ENCODE data around the gene RAB37. TPM values are rescaled to one million over a fixed set of nuclear protein-coding genes. Genes with fewer than 3 reads are reported as not detected.

The RAB37 gene
- total RNA-seq, 1 donor from 2014 or later: 1.1 TPM

DNA sequence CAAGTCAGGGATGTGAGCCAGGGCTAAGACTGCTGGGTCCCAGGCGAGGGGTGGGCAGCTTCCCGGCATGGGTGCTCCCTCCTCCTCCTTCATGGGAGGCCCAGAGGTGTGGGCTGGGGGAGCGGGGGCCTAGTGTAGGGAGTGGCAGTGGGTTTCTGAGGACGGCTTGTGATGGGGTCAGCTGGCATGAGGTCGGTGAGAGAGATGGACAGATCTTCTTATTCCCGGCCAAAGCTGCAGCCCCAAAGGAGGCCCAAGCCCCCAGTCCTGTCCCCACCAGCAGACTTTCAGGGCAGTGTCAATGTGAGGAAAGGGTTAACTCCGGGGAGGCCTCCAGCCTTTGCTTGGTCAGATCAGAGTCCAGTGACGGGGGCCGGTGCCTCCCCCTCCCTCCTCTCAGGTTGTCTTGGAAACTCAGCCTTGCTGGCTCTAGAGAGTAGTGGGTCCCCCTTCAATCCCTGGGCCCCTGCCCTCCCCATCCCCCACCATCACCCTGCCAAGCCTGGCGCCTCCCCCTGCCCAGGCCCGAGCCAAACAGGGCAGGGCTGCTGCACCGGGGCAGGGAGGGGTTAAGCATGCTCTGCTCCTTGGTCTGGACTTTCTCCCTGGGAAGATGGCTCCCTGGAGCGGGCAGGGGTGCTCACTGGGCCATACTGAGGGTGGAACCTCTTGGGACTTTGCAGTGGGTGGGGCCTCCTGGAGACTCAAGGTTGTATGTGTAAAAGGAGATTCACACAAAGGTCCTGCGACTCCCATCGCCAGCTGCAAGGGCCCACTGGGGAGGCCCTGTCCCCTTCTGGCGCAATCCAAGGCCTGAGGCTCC, 26.7 kb downstream of the RAB37 start:
- DNase-seq: no peak

DNA sequence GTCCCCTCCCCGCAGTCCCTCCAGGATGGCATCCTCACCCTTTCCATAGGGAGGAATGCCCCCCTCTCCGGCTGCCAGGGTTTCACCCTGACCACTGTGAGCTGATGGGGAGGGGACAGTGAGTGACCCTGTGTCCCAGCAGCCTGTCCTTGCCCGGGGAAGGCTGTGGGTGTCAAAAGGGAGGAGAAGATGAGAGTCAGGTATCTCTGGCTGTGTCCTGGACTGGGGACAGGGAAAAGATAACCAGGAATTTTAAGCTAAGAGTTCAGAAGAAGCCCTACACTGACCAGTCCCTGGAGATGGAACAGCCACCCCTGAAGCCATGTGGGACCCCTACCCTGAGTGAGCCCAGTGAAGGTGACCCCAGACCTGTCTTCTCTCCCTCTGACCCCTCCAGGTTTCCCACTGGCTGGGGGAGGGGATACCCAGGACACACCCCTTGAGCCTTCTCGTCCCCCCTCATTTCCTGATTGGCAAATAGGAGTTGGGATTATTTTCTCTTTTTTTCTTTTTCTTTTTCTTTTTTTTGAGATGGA, 27.8 kb downstream of the RAB37 start:
- DNase-seq: no peak

DNA sequence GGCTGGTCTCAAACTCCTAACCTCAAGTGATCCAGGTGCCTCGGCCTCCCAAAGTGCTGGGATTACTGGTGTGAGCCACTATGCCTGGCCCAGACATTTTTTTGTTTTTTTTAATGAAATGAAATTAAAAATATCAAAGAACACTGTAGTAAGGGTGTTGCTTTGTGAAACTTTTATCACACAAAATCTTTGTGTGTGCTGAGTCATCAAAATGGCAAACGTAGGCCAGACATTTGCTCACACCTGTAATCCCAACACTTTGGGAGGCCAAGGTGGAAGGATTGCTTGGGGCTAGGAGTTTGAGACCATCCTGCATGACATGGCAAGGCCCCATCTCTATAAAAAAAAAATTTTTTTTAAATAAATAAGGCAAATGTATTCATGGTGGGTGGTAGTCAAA, 29.4 kb downstream of the RAB37 start:
- no peak for DNase-seq

DNA sequence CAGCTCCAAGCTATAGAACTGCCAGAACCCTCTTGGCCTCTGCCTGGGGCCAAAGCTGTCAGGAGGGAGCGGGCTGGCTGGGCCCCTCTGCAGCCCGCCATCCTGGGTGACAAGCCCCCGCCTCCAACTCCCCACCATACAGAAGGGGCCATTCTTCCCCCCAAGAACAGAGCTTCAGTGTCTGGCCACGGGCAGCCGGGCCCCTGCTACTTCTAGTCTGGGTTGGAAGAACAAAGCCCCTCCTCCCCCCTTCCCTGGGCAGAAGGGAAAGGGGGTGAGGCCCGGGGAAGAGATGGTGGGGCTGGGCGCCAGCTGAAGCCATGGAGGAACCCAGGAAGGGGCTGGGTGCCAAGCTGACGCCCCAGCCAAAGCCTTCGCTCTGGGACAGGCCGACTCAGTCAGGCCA, 30.1 kb downstream of the RAB37 start:
- peak; percentile 72 for DNase-seq

DNA sequence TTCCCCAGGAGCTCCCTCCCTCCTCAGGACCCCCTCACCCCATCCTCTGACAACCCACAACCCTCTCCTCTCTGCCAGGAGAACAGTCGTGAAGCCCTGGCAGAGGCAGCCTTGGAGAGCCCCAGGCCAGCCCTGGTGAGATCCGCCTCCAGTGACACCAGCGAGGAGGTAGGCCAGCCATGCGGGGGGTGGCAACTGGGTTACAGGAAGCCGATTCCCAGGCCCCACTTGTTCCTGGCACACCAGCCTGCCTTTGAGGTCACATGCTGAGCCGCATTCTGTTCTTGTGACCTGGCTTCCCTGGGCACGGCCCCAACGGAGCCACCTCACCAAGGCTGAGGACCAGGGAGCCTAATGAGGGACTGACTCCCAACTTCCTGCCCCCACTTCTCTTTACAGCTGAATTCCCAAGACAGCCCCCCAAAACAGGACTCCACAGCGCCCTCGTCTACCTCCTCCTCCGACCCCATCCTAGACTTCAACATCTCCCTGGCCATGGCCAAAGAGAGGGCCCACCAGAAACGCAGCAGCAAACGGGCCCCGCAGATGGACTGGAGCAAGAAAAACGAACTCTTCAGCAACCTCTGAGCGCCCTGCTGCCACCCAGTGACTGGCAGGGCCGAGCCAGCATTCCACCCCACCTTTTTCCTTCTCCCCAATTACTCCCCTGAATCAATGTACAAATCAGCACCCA, 31.2 kb downstream of the RAB37 start:
- DNase-seq: peak; percentile 44

DNA sequence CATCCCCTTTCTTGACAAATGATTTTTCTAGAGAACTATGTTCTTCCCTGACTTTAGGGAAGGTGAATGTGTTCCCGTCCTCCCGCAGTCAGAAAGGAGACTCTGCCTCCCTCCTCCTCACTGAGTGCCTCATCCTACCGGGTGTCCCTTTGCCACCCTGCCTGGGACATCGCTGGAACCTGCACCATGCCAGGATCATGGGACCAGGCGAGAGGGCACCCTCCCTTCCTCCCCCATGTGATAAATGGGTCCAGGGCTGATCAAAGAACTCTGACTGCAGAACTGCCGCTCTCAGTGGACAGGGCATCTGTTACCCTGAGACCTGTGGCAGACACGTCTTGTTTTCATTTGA, 31.7 kb downstream of the RAB37 start:
- DNase-seq: no peak

DNA sequence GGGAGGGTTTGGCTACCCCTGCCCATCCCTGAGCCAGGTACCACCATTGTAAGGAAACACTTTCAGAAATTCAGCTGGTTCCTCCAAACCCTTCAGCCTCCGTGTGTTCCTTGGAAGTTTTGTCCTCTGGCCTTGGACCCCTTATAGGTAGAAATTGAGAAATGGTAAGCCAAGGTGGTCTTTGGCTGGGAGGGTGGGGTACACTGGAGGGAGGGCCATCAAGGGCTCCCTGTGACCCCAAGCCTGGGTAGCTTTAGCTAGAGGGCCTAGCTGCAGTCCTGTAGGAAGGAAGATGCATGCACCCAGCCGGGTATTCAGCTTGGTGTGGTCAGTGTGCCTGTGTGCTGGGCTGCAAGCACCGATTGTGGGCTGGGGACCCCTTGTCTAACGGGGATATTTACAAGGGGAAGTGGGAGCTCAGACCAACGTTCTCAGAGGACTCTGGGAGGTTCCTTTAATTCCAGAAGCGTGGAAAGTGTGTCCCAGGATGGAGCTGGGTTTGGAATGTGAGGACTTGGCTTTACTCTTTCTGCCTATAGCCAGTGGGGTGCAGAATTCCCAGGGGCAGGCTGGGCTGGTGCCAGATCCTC, 32.3 kb downstream of the RAB37 start:
- no peak for DNase-seq

DNA sequence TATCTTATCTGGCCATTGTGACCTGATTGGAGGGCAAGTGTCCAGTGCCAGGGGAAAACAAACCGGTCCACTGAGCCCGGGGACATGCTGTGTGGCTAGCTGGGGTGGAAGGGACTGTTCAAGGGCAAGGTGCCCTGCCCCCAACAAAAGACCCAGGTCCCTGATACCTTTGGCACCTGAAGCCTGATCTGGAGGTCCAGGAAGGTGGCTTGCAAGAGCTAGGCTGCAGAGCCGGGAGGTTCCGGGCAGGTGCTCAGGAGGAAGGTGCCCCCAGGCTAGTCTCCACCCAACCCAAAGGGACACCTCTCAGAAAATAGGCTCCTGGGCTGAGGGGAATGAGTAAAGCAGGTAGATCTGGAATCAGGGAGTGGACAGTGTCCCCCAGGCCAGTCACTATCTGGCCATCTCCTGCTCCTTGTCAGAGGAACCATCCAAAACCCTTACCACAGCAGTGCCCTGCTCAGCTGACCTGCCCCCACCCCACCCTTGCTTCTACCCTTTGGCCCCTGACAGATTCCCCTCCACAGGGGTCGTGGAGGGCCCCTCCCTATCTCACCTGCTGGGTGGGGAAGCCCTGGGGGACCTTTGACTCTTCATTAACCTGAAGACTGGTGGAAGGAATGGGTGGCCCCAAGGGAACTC, 32.9 kb downstream of the RAB37 start:
- no peak for DNase-seq

DNA sequence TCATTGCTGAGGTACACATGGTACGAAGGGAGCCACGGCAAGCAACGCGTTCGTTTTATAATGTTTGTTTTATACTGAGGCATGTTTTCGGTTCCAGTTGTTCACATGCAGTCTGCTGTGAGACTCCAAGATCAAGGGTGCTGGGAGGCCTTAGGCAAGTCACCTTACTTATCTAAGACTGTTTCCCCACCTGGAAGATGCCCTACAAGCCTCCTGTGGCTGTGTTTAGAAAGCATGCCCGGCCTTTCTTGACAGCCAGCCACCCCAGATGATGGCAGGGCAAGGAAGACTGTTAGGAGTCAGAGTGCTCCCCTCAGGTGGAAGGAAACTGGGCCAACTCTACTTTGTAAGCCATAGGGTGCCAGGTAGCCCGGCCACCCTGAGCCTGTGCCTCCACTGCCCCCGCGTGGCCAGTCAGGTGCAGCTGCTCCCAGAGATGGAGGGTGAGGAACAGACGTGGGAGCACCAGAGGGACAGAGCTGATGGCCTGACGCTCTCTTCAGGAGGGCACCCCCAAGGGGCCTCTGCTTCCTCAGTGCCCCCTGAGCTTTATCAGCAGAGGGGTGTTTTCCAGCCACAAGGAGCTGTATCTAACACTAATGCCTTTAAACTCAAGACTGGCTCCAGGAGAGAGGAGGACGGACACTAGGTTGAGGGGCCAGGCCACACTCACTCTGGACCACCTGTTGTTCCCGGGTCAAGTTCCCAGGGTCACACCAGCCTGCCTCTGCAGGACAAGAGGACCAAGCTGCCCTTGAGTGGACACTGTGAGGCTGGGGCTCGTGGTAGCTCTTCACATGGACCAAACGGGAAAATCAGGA, 33.7 kb downstream of the RAB37 start:
- peak; percentile 30 for DNase-seq

DNA sequence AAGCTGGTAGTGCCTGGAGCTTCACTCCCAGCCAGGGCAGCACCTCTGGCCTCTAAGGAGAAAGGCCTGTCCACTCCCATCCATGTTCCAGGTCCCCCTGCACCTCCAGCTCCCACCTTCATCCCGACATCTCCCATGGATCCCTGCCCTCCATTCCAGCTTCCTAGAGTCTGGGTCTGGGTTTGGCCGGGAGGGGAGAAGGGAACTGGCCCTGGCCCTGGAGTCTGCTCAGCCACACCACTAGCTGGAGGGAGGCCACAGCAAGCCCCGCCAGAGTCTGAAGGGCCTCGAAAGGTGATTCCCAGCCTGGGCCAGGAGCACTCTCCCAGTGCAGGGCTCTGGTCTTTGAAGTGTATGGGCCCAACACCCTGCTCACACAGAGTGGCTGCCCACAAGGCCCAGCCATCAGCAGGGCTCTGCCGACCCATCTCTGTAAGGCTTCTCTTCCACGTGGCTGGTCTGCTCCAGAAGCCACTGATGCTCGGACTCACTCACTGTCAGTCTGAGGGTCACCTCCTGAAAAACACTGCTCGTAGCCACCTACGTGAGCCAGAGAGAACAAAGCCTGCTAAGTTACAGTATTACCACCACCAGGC, 34.4 kb downstream of the RAB37 start:
- no peak for DNase-seq

DNA sequence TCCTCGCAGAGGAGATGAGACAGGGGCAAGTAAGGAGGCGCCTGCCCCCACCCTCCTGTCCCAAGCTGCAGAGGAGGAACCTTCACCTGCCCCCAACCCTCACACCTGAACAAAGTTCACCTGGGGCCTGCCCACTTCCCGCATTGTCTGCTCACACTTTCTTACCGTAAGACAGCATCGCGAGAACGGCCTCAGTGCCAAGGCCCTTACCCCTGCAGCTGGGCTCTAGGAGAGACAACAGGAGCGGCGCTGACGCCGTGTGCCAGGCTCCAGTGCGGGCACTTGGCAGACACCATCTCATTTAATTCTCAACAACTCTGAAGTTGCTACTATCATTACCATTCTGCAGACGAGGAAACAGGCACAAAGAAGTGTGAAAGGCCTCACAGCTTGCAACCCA, 35.0 kb downstream of the RAB37 start:
- DNase-seq: no peak

DNA sequence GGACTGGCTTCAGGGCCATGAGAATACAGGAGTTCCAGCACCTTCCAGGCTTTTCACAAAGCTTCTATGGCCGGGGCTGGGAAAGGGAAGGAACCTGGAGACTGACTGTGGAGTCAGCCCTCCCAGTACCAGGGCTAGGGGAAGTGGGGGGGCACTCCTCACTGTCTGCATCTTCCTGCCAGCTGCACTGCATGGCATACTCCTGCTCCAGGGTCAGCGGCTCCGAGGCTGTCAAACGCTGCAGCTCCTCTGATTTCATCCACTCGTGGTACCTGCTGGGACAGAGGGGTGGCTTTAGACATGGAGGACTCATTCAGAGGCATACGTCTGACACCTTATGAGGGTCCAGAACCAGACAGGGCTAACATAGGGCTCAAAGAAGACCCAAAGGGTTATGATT, 36.4 kb downstream of the RAB37 start:
- no peak for DNase-seq

DNA sequence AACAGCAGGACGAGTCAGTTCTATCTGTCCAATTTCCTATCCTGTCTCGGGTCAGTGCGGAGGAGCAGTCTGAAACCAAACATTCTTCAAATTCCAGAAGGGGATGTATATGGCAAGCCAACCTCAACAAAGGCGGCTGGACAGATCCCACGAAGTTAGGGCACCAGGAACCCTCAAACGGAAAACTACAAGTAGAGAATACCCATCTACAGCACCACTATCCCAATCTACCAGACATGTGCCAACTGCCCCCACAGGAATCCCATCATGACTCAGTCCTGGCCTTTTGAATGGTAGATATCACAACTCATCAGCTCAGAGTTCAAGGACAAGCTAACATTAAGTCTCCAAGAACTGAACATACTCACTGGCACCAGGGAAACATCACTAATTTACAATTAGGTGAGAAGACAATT, 36.8 kb downstream of the RAB37 start:
- DNase-seq: no peak

DNA sequence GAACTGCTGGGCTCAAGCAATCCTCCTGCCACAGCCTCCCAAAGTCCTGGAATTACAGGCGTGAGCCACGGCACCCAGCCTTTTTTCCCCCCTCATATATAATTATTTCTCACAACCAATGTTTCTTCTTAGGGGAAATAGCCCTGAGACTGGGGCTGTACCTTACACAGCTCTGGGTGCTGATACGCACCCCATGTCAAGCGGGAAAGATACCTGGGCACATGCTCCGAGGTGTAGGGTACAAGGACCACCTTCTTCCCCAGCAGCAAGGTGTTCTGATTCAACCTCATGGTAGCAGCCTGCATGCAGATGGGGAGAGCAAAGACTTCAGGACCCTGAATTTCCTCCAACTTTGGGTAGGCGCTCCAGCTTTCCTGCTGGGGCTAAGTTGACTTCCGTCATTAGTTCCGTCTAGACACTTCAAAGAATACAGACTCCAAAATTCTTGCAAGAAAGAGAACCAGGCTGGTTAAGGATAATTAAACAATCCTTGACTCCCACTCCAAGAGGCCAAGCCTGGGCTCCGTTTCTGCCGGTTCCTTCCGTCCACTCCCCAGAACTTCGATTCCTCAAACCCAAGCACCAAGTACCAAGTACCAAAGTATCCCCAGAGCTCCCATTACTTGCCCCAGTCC, 38.5 kb downstream of the RAB37 start:
- no peak for DNase-seq

DNA sequence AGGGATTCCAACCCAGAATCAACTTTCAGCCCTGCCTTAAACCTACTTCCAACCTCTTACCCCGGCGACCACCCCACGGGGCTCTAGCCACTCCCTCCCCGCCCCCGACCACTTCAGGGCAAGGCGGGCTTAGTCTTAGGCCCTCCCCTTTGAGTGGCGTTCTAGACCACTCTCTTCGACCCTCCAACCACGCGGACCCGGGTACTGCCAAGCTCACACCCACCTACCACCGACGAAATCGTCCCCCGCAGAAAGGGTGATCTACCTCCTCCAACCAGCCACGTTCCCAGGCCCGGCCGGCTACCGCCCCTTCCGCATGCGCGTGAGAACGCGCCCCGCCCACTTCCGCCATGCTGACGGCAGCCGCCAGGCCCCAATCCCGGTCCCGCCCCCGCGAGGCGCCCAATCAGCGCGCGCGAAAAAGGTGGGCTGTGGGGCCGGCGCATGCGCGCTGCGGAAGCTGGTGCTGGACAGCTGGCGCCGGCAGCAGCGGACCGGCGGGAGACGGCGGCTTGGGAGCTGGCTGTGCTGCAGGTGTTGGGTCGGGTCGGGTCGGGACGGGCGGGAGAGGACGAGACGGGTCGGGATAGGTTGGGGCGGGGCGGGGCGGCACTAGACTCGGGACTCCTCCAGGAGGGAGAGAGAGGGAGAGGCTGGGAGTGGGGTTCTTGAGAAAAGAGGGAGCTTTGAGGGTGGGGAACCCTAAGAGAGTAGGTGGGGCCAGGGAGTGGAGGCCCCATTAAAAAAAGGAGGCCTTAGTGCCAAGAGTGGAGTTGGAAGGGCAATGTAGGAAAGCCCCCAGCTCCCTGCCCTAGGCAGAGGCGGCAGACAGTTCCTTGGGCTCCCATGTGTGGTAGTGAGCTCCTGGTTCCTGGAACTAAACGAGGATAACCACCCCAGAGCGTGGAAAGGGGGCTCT, 39.2 kb downstream of the RAB37 start, which contains the start of gene NAT9:
NAT9 (minus strand) TSS at position 302 of the 919 bp plus-strand sequence. CDS start 647 bp downstream, outside the sequence.
- peak; percentile 90 for DNase-seq

DNA sequence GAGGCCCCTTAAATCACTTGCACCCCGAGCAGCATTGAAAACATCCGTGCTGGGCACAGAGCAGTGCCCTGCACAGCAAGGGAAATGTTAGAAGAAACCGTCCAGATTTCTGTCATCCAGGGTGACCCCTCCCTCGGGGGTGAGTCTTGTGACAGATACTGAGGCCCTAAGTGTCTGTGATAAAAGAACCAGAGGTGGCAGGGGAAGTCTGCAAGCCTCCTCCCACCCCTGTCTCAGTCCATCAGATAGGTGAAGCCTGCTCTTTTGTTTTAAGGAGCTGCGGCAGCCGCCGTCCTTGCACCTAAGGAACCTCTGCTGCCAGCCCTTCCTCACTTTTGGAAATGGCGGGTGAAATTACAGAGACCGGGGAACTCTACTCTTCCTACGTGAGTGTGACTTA, 39.9 kb downstream of the RAB37 start:
- no peak for DNase-seq

DNA sequence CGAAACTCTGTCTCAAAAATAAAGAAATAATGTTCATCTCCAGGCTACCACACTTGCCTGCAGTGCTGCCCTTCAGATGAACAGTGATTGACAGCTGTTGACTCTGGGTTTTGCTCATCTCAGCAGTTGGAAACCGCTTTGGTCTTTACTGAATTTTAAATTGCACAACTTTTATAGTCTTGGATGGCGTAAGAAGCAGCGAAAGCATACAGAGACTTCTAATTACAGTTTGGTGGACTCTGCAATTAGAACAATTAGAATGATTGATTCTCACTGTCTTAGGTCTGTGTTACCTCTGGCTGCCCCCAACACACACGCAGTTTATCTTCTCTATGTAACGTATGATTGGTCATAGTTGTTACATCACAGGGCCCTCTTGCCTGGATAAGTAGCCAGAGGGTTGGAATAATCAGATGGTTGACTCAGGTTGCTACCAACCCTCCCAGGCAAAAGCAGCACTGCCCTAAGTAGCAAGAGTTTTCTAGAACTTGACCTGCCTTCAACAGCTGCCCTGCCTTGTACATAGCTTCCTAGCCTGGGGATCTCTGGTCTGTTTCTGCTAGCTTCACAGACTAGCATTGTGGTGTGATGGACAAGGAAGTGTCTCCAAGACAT, 41.0 kb downstream of the RAB37 start:
- DNase-seq: no peak

DNA sequence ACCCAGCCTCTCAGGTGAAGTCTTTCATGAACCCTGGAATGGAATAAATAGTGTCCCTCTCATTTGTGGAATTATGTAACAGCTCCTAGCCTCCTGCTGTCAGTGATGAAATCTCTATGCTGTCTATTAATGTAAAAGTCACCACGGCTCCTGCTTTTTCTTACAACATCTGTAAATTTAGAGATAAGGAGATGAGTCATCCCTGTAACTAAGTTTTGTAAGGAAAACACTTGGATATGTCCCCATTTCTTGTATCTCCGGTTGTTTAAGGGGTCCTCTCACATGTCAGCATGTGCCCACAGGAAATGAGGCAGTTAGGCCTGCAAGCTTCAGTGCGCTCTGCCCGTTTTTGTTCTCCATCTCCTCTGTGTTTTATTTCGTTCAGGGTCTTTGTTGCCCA, 41.9 kb downstream of the RAB37 start:
- DNase-seq: no peak

DNA sequence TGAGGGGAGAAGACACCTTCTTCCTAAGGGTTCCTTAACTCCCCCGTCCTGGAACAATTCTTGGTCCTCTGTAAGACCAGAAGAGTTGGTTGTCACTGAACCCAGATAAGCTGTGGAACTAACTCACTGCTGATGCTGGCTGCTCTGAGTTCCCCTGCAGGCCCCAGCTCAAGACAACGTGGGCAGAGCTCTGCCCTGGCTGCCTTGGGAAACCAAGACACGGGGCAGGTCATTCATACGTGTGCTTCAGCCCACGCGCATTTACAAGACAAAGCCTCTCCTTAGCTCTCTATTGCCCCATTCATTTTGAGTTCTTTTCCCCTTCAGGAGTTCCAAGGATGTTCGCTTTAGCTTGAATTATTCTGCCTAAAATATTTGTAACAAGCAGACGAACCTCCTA, 42.4 kb downstream of the RAB37 start:
- DNase-seq: no peak
